GM23248 (cell line): ENCODE data around the gene ITIH3. TPM values are rescaled to one million over a fixed set of nuclear protein-coding genes. Genes with fewer than 3 reads are reported as not detected.
A peak's percentile ranks its signal among the peaks of the same experiment; 100 is the strongest.

Experiments used
- DNase-seq: peaks from one replicate; pipeline ENCODE4 v3.0.0-alpha.2; 2015
- H2AFZ ChIP-seq: fragments of 200-600 bp; sonication (generic); 2 replicates; pipeline ENCODE4 v1.6.1; 2016; ENCODE audit warnings: antibody characterized with exemption
- H3F3A ChIP-seq: fragments of 200-600 bp; sonication (generic); 2 replicates; pipeline ENCODE4 v1.6.1; 2016; ENCODE audit warnings: mild to moderate bottlenecking, antibody characterized with exemption, mixed run types; ENCODE audit not compliant: insufficient read depth
- H3K27ac ChIP-seq: fragments of 200-600 bp; sonication (generic); 2 replicates; pipeline ENCODE4 v1.5.1; 2016; ENCODE audit warnings: mild to moderate bottlenecking
- H3K27me3 ChIP-seq: fragments of 200-600 bp; sonication (generic); replicated peaks from 2 replicates; pipeline ENCODE4 v1.6.1; 2016; ENCODE audit warnings: mild to moderate bottlenecking; ENCODE audit not compliant: insufficient read depth
- H3K36me3 ChIP-seq: fragments of 200-600 bp; sonication (generic); 2 replicates; pipeline ENCODE4 v1.6.1; 2016; ENCODE audit warnings: low read depth, mild to moderate bottlenecking
- H3K4me1 ChIP-seq: fragments of 200-600 bp; sonication (generic); 2 replicates; pipeline ENCODE4 v1.6.1; 2016; ENCODE audit warnings: mild to moderate bottlenecking; ENCODE audit not compliant: insufficient read depth
- H3K4me2 ChIP-seq: fragments of 200-600 bp; sonication (generic); one replicate; pipeline ENCODE4 v1.6.1; 2016; ENCODE audit warnings: mild to moderate bottlenecking; ENCODE audit not compliant: unreplicated experiment
- H3K4me3 ChIP-seq: fragments of 200-600 bp; sonication (generic); 2 replicates; pipeline ENCODE4 v1.5.1; 2016; ENCODE audit warnings: mild to moderate bottlenecking
- H3K79me2 ChIP-seq: fragments of 200-600 bp; sonication (generic); 2 replicates; pipeline ENCODE4 v1.6.1; 2016; ENCODE audit warnings: mild to moderate bottlenecking; ENCODE audit not compliant: insufficient read depth
- H3K9ac ChIP-seq: fragments of 200-600 bp; sonication (generic); 2 replicates; pipeline ENCODE4 v1.6.1; 2016; ENCODE audit warnings: mild to moderate bottlenecking
- H3K9me2 ChIP-seq: fragments of 200-600 bp; sonication (generic); 2 replicates; pipeline ENCODE4 v1.6.1; 2016; ENCODE audit warnings: mixed run types, mild to moderate bottlenecking, moderate library complexity; ENCODE audit not compliant: insufficient read depth
- H3K9me3 ChIP-seq: fragments of 200-600 bp; sonication (generic); one replicate; pipeline ENCODE4 v1.6.1; 2017; ENCODE audit warnings: low read depth
- H4K20me1 ChIP-seq: fragments of 200-600 bp; sonication (generic); 2 replicates; pipeline ENCODE4 v1.6.0; 2016; ENCODE audit not compliant: insufficient read depth
- EZH2 ChIP-seq: fragments of 200-600 bp; sonication (generic); IDR thresholded peaks from 2 replicates; pipeline ENCODE4 v1.6.1; 2018; ENCODE audit warnings: antibody characterized with exemption, mild to moderate bottlenecking; ENCODE audit not compliant: insufficient read depth, poor library complexity, severe bottlenecking
- EZH2phosphoT487 ChIP-seq: fragments of 200-600 bp; sonication (generic); IDR thresholded peaks from 2 replicates; pipeline ENCODE4 v1.6.1; 2018; ENCODE audit warnings: antibody characterized with exemption, moderate library complexity, mild to moderate bottlenecking, low read depth; ENCODE audit not compliant: insufficient read depth
- WGBS, 2 experiments: methylation state at CpG; one replicate each; pipeline ENCODE4 v1.1.6; 2015 to 2017; ENCODE audit warnings: low lambda C conversion rate in 2 of 2, low coverage in 1 of 2; ENCODE audit errors: missing lambda C conversion rate in 2 of 2; 5-methylcytosine and 5-hydroxymethylcytosine counted together
- in situ Hi-C: fragments of 300-500 bp; cut with MboI; formaldehyde crosslinking; loops from 2 replicates; pipeline ENCODE4 v1.15.0; 2020
- polyA plus RNA-seq: library from polyadenylated mRNA; unstranded; fragments of >200 nt; fragmentation: Nextera tagmentation; extraction: Ambion mirVana; gene quantifications from 2 replicates; pipeline ENCODE4 v1.2.1, GENCODE V29; 2016
- total RNA-seq: library from RNA; depleted of rRNA; stranded (reverse); fragments of >200 nt; shearing (Covaris generic); gene quantifications from 2 replicates; pipeline ENCODE4 v1.2.3, GENCODE V29; 2014

Gene ITIH3
- total and polyA plus RNA-seq, 2 experiments from 2014 or later = not detected

DNA sequence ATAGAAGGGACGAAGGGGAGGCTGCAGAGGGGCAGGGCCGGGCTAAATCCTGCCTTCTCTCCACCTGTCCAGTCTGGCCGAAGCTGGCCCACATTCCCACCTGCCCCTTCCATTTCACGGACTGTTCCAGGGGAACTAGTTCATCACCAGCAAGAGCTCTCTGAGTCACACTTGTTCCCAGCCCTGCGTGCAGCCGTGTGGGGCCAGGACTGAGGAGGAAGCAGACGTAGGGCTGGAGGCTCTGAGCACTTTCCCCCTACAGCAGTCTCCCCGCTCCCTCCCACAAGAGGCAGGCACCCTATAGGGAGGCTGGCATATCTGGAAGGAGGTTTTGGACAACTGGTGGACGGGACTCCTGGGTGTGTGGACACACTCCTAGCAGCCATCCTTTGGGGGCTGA lies 32.8 kb downstream of the ITIH3 start:
- Histone ChIP-seq H3K79me2 (no peaks in the 10 kb centered on the region), H3K4me2 (no peak overlapping the region), H3K9me3 (no peaks in the 10 kb centered on the region), H2AFZ (no peak overlapping the region), H4K20me1 (no peaks in the 10 kb centered on the region), H3K27ac (no peak overlapping the region), H3K4me3 (no peak overlapping the region), H3K9ac (no peak overlapping the region), H3K4me1 (peaks cover 8% of the 10 kb centered on the region), H3K27me3 (no peaks in the 10 kb centered on the region), H3K9me2 (no peaks in the 10 kb centered on the region), H3F3A (no peaks in the 10 kb centered on the region), H3K36me3 (no peaks in the 10 kb centered on the region)
- 50 to 59% methylated on average over 9 of the region's 9 CpGs for WGBS, 2 experiments
- TF ChIP-seq EZH2phosphoT487 (no peak), EZH2 (no peak)
- DNase-seq = peak; percentile 49
- in situ Hi-C loops = no loop called here

DNA sequence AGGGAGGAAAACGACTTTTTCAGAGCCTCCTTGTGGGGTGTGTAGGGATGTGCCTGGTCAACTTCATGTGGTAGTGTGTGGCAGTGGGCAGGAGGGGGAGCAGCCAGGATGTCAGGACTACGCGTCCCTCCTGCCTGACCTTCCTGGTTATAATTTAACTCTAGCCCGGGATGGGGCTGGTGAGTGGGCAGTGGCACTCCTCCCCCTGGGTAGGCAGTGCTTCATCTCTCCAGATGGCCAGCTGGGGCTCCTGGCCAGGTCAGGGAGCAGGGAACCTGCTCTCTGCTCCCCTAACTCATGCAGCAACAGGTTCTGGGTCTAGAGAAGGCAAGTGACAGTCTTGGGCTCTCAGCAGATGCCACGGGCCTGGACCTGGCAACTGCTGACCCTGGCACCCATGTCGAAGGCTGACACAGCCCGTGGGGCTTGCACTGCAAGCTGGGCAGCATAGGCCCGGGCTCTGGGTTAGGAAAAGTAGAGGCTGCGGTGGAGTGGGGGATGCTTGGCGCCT lies 33.3 kb downstream of the ITIH3 start:
- Histone ChIP-seq H3K4me1 (peaks cover 8% of the 10 kb centered on the region), H3F3A (no peaks in the 10 kb centered on the region), H3K9me3 (no peaks in the 10 kb centered on the region), H3K9ac (no peak overlapping the region), H3K27me3 (no peaks in the 10 kb centered on the region), H4K20me1 (no peaks in the 10 kb centered on the region), H3K4me3 (no peak overlapping the region), H3K9me2 (no peaks in the 10 kb centered on the region), H3K27ac (no peak overlapping the region), H3K36me3 (no peaks in the 10 kb centered on the region), H3K79me2 (no peaks in the 10 kb centered on the region), H3K4me2 (no peak overlapping the region), H2AFZ (no peak overlapping the region)
- no peak for DNase-seq
- 67 to 71% methylated on average over 10 of the region's 10 CpGs for WGBS, 2 experiments
- TF ChIP-seq EZH2phosphoT487 = no peak
- TF ChIP-seq EZH2 = no peak
- in situ Hi-C loops = no loop called here

DNA sequence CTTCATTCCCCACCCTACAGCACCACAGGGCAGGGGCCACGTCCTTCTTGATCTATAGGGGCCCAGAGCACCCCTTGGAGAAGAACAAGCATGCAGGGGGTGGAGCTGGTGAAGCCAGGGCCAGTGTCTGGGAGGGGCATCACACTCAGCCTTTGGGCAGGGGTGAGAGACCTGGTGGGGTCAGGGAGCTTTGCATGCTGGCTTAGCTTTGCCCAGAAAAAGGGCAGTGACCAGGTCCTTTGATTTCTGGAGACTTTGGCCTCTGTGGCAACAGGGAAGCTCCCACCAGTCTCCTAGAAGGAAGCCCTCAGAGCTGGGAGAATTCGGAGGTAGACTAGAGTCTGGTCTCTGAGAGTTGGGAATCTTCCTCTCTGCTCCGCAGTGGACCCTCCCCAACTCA lies 34.9 kb downstream of the ITIH3 start:
- no peak overlapping the region for H3K9ac ChIP-seq
- TF ChIP-seq EZH2 (no peak), EZH2phosphoT487 (no peak)
- H3K27me3 ChIP-seq = no peaks in the 10 kb centered on the region
- no peak overlapping the region for H3K4me2 ChIP-seq
- no peaks in the 10 kb centered on the region for H3K79me2 ChIP-seq
- no peaks in the 10 kb centered on the region for H3F3A ChIP-seq
- H3K36me3 ChIP-seq = no peaks in the 10 kb centered on the region
- H3K4me1 ChIP-seq = peaks cover 8% of the 10 kb centered on the region
- H3K4me3 ChIP-seq = no peak overlapping the region
- DNase-seq = no peak
- H4K20me1 ChIP-seq = no peaks in the 10 kb centered on the region
- no peak overlapping the region for H2AFZ ChIP-seq
- 69 to 79% methylated on average over 3 of the region's 3 CpGs for WGBS, 2 experiments
- no peaks in the 10 kb centered on the region for H3K9me2 ChIP-seq
- in situ Hi-C loops = no loop called here
- no peak overlapping the region for H3K27ac ChIP-seq
- H3K9me3 ChIP-seq = no peaks in the 10 kb centered on the region

DNA sequence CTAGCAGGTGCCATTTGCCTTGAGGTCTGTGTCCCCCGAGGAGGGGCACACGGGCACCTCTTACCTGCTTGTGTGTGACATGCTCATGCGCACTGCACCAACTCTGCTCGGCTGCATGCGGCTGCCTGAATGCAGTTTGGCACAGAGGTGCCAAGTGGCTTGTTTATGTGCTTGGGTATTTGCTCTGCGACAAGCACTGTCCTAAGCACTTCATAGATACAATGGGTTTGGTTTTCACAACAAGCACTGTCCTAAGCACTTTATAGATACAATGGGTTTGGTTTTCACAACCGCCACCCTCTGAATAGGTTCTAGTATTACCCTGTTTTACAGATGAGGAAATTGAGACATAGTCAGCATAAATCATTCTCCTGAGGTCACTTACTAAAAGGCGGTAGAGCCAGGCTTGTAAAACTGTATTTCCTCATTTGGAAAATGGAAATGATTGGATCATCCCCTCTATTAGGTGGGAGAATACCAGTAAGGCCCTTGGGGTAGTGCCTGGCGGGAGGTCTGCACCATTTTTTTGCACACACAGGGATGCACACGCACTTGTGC lies 35.4 kb downstream of the ITIH3 start:
- Histone ChIP-seq H3K36me3 (no peaks in the 10 kb centered on the region), H3K79me2 (no peaks in the 10 kb centered on the region), H3K9ac (no peak overlapping the region), H3K4me2 (no peak overlapping the region), H3K9me3 (no peaks in the 10 kb centered on the region), H2AFZ (no peak overlapping the region), H3K4me1 (peaks cover 8% of the 10 kb centered on the region), H3K9me2 (no peaks in the 10 kb centered on the region), H4K20me1 (no peaks in the 10 kb centered on the region), H3K4me3 (no peak overlapping the region), H3K27me3 (no peaks in the 10 kb centered on the region), H3K27ac (no peak overlapping the region), H3F3A (no peaks in the 10 kb centered on the region)
- in situ Hi-C loops = no loop called here
- no peak for DNase-seq
- TF ChIP-seq EZH2 (no peak), EZH2phosphoT487 (no peak)
- WGBS, 2 experiments = 85 to 89% methylated on average over 10 of the region's 10 CpGs
